HEK293 (cell line): ENCODE results near the gene SUMF1.

Source experiments
- ZNF174 ChIP-seq: fragments of 450-650 bp; formaldehyde crosslinking; IDR thresholded peaks from 2 replicates; pipeline ENCODE4 v1.5.0; 2017; ENCODE audit warnings: missing biosample characterization, mild to moderate bottlenecking, missing genetic modification characterization
- ZNF707 ChIP-seq: fragments of 450-650 bp; formaldehyde crosslinking; IDR thresholded peaks from 2 replicates; pipeline ENCODE4 v1.5.1; 2016; ENCODE audit warnings: missing biosample characterization, missing genetic modification characterization

DNA sequence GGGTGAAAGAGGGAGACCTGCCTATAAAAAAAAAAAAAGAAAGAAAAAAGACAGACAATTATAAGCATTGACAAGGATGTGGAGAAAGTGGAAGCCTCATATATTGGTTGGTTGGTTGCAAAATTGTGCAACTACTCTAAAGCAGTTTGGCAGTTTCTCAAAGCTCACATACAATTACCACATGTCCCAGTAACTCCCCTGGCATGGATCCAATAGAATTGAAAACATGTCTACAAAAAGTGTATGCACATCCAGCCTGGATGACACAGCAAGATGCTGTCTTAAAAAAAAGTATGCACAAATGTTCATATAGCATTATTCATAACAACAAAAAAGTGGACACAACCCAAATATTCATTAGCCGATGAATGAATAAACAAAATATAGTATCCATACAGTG, 144.4 kb downstream of the SUMF1 start:
- TF ChIP-seq ZNF174: no peak
- no peak for TF ChIP-seq ZNF707 (tag by site-specific recombination)
